Stimulated activated CD8-positive, alpha-beta memory T cell treated with anti-CD3 and anti-CD28 coated beads, Interleukin-4, amount 100 ng/mL, for 24 hours (primary cell): ENCODE results near the gene CDK14.

ENCODE experiments used
- DNase-seq: peaks from one replicate; pipeline ENCODE4 v3.0.0-alpha.2; 2020; ENCODE audit warnings: low read depth

Gene CDK14

GRCh38 chr7:90596671-90597562 lies 796 bp downstream of the CDK14 start:
- DNase-seq, result no peak

GRCh38 chr7:90597563-90598253 lies 1.6 kb downstream of the CDK14 start:
- no peak for DNase-seq

GRCh38 chr7:90599038-90599437 lies 2.9 kb downstream of the CDK14 start:
- no peak for DNase-seq

GRCh38 chr7:90599892-90600555 lies 3.9 kb downstream of the CDK14 start:
- no peak for DNase-seq

- DNase-seq, result no peak
Measured at GRCh38 chr7:90602303-90602702, 6.2 kb downstream of the CDK14 start.

GRCh38 chr7:90603346-90603745 lies 7.2 kb downstream of the CDK14 start:
- DNase-seq, result no peak

GRCh38 chr7:90604383-90604782 lies 8.3 kb downstream of the CDK14 start:
- DNase-seq, result no peak

- no peak for DNase-seq
Measured at GRCh38 chr7:90605055-90605454, 8.9 kb downstream of the CDK14 start.

- no peak for DNase-seq
Measured at GRCh38 chr7:90607196-90607595, 11.1 kb downstream of the CDK14 start.

- DNase-seq, result no peak
Measured at GRCh38 chr7:90610105-90610504, 14.0 kb downstream of the CDK14 start.

GRCh38 chr7:90611115-90611514 lies 15.0 kb downstream of the CDK14 start:
- DNase-seq, result no peak

GRCh38 chr7:90613088-90613498 lies 17.0 kb downstream of the CDK14 start:
- DNase-seq, result no peak

GRCh38 chr7:90617442-90617841 lies 21.3 kb downstream of the CDK14 start:
- DNase-seq, result no peak

GRCh38 chr7:90618876-90619275 lies 22.8 kb downstream of the CDK14 start:
- no peak for DNase-seq

- DNase-seq, result no peak
Measured at GRCh38 chr7:90621125-90621746, 25.1 kb downstream of the CDK14 start.

GRCh38 chr7:90621747-90622140 lies 25.6 kb downstream of the CDK14 start:
- DNase-seq, result no peak

GRCh38 chr7:90622670-90623069 lies 26.5 kb downstream of the CDK14 start:
- DNase-seq, result no peak

GRCh38 chr7:90624225-90624911 lies 28.2 kb downstream of the CDK14 start:
- no peak for DNase-seq

- DNase-seq, result no peak
Measured at GRCh38 chr7:90625051-90625450, 28.9 kb downstream of the CDK14 start.

GRCh38 chr7:90625562-90625961 lies 29.4 kb downstream of the CDK14 start:
- no peak for DNase-seq

GRCh38 chr7:90626013-90626412 lies 29.9 kb downstream of the CDK14 start:
- DNase-seq, result no peak
